ENCODE measurements around the gene ALS2CL. TPM values are rescaled to one million over a fixed set of nuclear protein-coding genes. Genes with fewer than 3 reads are reported as not detected.

ALS2CL gene
- total RNA-seq, 1 experiment from 2014 or later, result 11.2 TPM

- no peak overlapping the region for H3K27ac Mint-ChIP-seq (ENCODE audit: unreplicated experiment)
- no peaks in the 10 kb centered on the region for H3K9me3 ChIP-seq
- no peaks in the 10 kb centered on the region for H3K27me3 ChIP-seq (replicated peaks; ENCODE audit: control insufficient read depth, insufficient read depth, low read length)
- POLR2A ChIA-PET, result no interaction called here
- H3K4me3 ChIP-seq (ENCODE audit: low read depth, low read length), result no peak overlapping the region
- no peaks in the 10 kb centered on the region for H3K9me3 Mint-ChIP-seq (ENCODE audit: unreplicated experiment)
- H3K4me1 ChIP-seq, result peaks cover 9% of the 10 kb centered on the region; the same call in 1 of the 2 replicates
- no peak overlapping the region for H3K4me3 Mint-ChIP-seq (ENCODE audit: unreplicated experiment)
- peak; percentile 42 to 51 for DNase-seq
- peaks cover 9% of the 10 kb centered on the region for H3K36me3 Mint-ChIP-seq (ENCODE audit: insufficient read depth, unreplicated experiment)
- H3K4me1 Mint-ChIP-seq (ENCODE audit: low read depth, unreplicated experiment), result peaks cover 16% of the 10 kb centered on the region
- no peaks in the 10 kb centered on the region for H3K36me3 ChIP-seq (ENCODE audit: control insufficient read depth, insufficient read depth, low read length)
- no peaks in the 10 kb centered on the region for H3K27me3 Mint-ChIP-seq (ENCODE audit: insufficient read depth, unreplicated experiment)
- BruUV-seq (replicated peaks), result no TSS peak
- intact Hi-C loops (cut with micrococcal nuclease; ENCODE audit: unreplicated experiment), result loop anchor here (10.0 kb wide), 1 partner anchor 111 kb away; no protein-coding TSS in a partner anchor
- CTCF ChIA-PET, result interaction anchor here (0.5 to 1.0 kb wide), 4 partner anchors 102 to 558 kb away, joined by 3 to 13 read pairs (median 7); no protein-coding TSS in a partner anchor
- TF ChIP-seq, protein P1, sequence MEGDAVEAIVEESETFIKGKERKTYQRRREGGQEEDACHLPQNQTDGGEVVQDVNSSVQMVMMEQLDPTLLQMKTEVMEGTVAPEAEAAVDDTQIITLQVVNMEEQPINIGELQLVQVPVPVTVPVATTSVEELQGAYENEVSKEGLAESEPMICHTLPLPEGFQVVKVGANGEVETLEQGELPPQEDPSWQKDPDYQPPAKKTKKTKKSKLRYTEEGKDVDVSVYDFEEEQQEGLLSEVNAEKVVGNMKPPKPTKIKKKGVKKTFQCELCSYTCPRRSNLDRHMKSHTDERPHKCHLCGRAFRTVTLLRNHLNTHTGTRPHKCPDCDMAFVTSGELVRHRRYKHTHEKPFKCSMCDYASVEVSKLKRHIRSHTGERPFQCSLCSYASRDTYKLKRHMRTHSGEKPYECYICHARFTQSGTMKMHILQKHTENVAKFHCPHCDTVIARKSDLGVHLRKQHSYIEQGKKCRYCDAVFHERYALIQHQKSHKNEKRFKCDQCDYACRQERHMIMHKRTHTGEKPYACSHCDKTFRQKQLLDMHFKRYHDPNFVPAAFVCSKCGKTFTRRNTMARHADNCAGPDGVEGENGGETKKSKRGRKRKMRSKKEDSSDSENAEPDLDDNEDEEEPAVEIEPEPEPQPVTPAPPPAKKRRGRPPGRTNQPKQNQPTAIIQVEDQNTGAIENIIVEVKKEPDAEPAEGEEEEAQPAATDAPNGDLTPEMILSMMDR (IDR thresholded peaks at IDR 0.05; ENCODE audit: insufficient read depth in 1 of 2, low read depth in 1 of 2, low read length in 1 of 2, severe bottlenecking in 1 of 2, unreplicated experiment in 1 of 2), result peak; percentile 25 to 26
Measured at GRCh38 chr3:46695177-46695961, 1.9 kb upstream of the ALS2CL start.

- peaks cover 9% of the 10 kb centered on the region; the same call in 1 of the 2 replicates for H3K4me1 ChIP-seq
- H3K4me3 Mint-ChIP-seq (ENCODE audit: unreplicated experiment), result no peak overlapping the region
- BruUV-seq (replicated peaks), result no TSS peak
Measured at GRCh38 chr3:46694520-46694919, 1.0 kb upstream of the ALS2CL start.

DNA sequence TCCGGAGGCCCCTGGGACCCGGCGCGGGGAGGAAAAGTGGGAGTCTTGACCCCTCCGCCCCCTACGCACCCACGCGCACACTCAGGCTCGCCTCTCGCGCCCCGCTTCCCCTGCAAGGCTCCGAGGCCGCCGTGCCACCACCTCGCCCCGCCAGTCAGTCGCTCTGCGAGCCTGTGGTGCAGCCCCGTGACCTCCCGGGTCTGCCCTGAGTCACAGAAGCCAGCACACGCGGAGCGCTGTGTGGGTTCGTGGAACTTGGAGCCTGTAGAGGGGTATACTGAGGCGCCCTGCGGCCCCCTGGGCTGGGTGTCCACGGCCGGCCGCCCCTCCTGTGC lies 380 bp upstream of the ALS2CL start:
- intact Hi-C loops (cut with micrococcal nuclease; ENCODE audit: unreplicated experiment), result loop anchor here (10.0 kb wide), 1 partner anchor 109 kb away; no protein-coding TSS in a partner anchor
- Mint-ChIP-seq H3K4me1 (ENCODE audit: low read depth, unreplicated experiment) (peaks cover 16% of the 10 kb centered on the region), H3K27me3 (ENCODE audit: insufficient read depth, unreplicated experiment) (no peaks in the 10 kb centered on the region), H3K9me3 (ENCODE audit: unreplicated experiment) (no peaks in the 10 kb centered on the region), H3K36me3 (ENCODE audit: insufficient read depth, unreplicated experiment) (peaks cover 9% of the 10 kb centered on the region), H3K4me3 (ENCODE audit: unreplicated experiment) (peak overlapping the region; percentile 98), H3K27ac (ENCODE audit: unreplicated experiment) (no peak overlapping the region)
- H3K27me3 ChIP-seq (replicated peaks; ENCODE audit: control insufficient read depth, insufficient read depth, low read length), result no peaks in the 10 kb centered on the region
- ChIA-PET CTCF (interaction anchor here (0.6 to 1.3 kb wide), 5 partner anchors 29 to 283 kb away, joined by 3 to 7 read pairs (median 4); no protein-coding TSS in a partner anchor), POLR2A (interaction anchor here (0.5 kb wide), 1 partner anchor 781 kb away, joined by 3 read pairs; no protein-coding TSS in a partner anchor)
- H3K9me3 ChIP-seq, result no peaks in the 10 kb centered on the region
- no peak for DNase-seq
- H3K36me3 ChIP-seq (ENCODE audit: control insufficient read depth, insufficient read depth, low read length), result no peaks in the 10 kb centered on the region
- peaks cover 9% of the 10 kb centered on the region; the same call in 1 of the 2 replicates for H3K4me1 ChIP-seq
- no peak overlapping the region for H3K4me3 ChIP-seq (ENCODE audit: low read depth, low read length)
- TF ChIP-seq, protein P1 (IDR thresholded peaks at IDR 0.05; ENCODE audit: insufficient read depth in 1 of 2, low read depth in 1 of 2, low read length in 1 of 2, severe bottlenecking in 1 of 2, unreplicated experiment in 1 of 2), result no peak
- no TSS peak for BruUV-seq (replicated peaks)

More at GRCh38 chr3:46694520-46694919, 1.0 kb upstream of the ALS2CL start:
- H3K4me1 Mint-ChIP-seq (ENCODE audit: low read depth, unreplicated experiment), result peaks cover 16% of the 10 kb centered on the region
- Histone ChIP-seq H3K9me3 (no peaks in the 10 kb centered on the region), H3K4me3 (ENCODE audit: low read depth, low read length) (no peak overlapping the region), H3K27me3 (replicated peaks; ENCODE audit: control insufficient read depth, insufficient read depth, low read length) (no peaks in the 10 kb centered on the region), H3K36me3 (ENCODE audit: control insufficient read depth, insufficient read depth, low read length) (no peaks in the 10 kb centered on the region)
- H3K27ac Mint-ChIP-seq (ENCODE audit: unreplicated experiment), result no peak overlapping the region
- TF ChIP-seq, protein P1 (IDR thresholded peaks at IDR 0.05; ENCODE audit: insufficient read depth in 1 of 2, low read depth in 1 of 2, low read length in 1 of 2, severe bottlenecking in 1 of 2, unreplicated experiment in 1 of 2), result no peak
- ChIA-PET POLR2A (no interaction called here), CTCF (interaction anchor here (0.5 to 0.9 kb wide), 2 partner anchors 101 to 200 kb away, joined by 5 to 9 read pairs; no protein-coding TSS in a partner anchor)
- no peaks in the 10 kb centered on the region for H3K27me3 Mint-ChIP-seq (ENCODE audit: insufficient read depth, unreplicated experiment)
- no peak for DNase-seq
- peaks cover 9% of the 10 kb centered on the region for H3K36me3 Mint-ChIP-seq (ENCODE audit: insufficient read depth, unreplicated experiment)
- intact Hi-C loops (cut with micrococcal nuclease; ENCODE audit: unreplicated experiment), result loop anchor here (10.0 kb wide), 1 partner anchor 110 kb away; no protein-coding TSS in a partner anchor
- H3K9me3 Mint-ChIP-seq (ENCODE audit: unreplicated experiment), result no peaks in the 10 kb centered on the region

All from Caco-2 (cell line).